ENCODE data around the gene CDH18. TPM values are rescaled to one million over a fixed set of nuclear protein-coding genes. Genes with fewer than 3 reads are reported as not detected.

Gene CDH18
- total RNA-seq, 1 experiment from 2014 or later = 5.3 TPM

GRCh38 chr5:19462019-19462418 lies 526.0 kb downstream of the CDH18 start:
- DNase-seq (ENCODE audit: low spot score) = no peak

DNA sequence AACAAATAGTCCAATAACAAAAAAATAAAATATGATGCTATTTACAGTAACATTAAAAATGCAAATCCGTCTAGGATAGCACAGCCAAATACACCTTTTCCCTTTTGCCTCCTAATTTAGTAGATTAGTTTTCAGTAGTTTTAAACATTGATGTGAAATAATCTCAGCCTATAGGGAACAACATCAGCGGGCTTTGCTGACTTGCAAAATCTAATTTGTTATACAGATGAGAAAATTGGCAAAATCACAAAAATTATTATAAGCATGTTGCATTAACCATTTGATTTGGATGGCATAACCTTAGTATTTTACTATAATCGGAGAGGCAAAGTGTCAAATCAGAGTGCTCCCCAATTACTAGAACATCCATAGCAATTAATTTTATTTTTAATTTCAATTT lies 563.5 kb downstream of the CDH18 start:
- no peak for DNase-seq (ENCODE audit: low spot score)
